ENCODE data around the gene C1orf87.

The C1orf87 gene

DNA sequence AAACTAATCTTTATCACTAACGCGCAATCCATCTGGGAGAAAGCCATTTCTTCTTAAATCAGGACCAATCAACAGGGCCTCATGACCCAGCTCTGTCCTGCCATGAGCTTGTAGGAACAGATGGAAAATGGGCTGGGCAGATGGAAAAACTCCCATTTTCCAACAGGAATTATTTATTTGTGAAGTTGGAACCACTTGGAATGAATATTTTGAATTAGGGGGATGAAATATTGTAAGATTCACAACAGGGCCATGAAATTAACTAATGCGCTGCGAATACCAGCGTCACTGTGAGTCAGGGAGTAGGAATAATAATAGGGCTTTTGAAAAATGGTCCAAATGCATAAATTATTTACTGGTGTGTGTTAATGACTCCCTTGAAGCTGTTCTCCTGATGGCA, 93.9 kb downstream of the C1orf87 start:
- ATAC-seq, result no peak
- TF ChIP-seq ZFP3 (CRISPR knock-in tag; IDR thresholded peaks at IDR 0.05) (no peak), SNAI2 (CRISPR knock-in tag; IDR thresholded peaks at IDR 0.05) (no peak), CSDC2 (CRISPR knock-in tag; IDR thresholded peaks at IDR 0.05) (no peak), RARB (CRISPR knock-in tag; IDR thresholded peaks at IDR 0.05) (no peak), ISL1 (CRISPR knock-in tag; IDR thresholded peaks at IDR 0.05) (no peak), ESRRG (CRISPR knock-in tag; IDR thresholded peaks at IDR 0.05) (no peak), ZFP30 (CRISPR knock-in tag; IDR thresholded peaks at IDR 0.05) (no peak), BACH2 (CRISPR knock-in tag; IDR thresholded peaks at IDR 0.05; ENCODE audit: borderline replicate concordance) (no peak), TOX (CRISPR knock-in tag; IDR thresholded peaks at IDR 0.05; ENCODE audit: borderline replicate concordance) (no peak), OSR1 (CRISPR knock-in tag; IDR thresholded peaks at IDR 0.05) (no peak), ZNF70 (CRISPR knock-in tag; IDR thresholded peaks at IDR 0.05) (no peak)
- TF ChIP-seq, protein P1, sequence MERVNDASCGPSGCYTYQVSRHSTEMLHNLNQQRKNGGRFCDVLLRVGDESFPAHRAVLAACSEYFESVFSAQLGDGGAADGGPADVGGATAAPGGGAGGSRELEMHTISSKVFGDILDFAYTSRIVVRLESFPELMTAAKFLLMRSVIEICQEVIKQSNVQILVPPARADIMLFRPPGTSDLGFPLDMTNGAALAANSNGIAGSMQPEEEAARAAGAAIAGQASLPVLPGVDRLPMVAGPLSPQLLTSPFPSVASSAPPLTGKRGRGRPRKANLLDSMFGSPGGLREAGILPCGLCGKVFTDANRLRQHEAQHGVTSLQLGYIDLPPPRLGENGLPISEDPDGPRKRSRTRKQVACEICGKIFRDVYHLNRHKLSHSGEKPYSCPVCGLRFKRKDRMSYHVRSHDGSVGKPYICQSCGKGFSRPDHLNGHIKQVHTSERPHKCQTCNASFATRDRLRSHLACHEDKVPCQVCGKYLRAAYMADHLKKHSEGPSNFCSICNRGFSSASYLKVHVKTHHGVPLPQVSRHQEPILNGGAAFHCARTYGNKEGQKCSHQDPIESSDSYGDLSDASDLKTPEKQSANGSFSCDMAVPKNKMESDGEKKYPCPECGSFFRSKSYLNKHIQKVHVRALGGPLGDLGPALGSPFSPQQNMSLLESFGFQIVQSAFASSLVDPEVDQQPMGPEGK (CRISPR knock-in tag; IDR thresholded peaks at IDR 0.05; ENCODE audit: borderline replicate concordance), result no peak
- TF ChIP-seq, protein P2, sequence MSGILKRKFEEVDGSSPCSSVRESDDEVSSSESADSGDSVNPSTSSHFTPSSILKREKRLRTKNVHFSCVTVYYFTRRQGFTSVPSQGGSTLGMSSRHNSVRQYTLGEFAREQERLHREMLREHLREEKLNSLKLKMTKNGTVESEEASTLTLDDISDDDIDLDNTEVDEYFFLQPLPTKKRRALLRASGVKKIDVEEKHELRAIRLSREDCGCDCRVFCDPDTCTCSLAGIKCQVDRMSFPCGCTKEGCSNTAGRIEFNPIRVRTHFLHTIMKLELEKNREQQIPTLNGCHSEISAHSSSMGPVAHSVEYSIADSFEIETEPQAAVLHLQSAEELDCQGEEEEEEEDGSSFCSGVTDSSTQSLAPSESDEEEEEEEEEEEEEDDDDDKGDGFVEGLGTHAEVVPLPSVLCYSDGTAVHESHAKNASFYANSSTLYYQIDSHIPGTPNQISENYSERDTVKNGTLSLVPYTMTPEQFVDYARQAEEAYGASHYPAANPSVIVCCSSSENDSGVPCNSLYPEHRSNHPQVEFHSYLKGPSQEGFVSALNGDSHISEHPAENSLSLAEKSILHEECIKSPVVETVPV (CRISPR knock-in tag; IDR thresholded peaks at IDR 0.05), result no peak
- TF ChIP-seq, protein P3, sequence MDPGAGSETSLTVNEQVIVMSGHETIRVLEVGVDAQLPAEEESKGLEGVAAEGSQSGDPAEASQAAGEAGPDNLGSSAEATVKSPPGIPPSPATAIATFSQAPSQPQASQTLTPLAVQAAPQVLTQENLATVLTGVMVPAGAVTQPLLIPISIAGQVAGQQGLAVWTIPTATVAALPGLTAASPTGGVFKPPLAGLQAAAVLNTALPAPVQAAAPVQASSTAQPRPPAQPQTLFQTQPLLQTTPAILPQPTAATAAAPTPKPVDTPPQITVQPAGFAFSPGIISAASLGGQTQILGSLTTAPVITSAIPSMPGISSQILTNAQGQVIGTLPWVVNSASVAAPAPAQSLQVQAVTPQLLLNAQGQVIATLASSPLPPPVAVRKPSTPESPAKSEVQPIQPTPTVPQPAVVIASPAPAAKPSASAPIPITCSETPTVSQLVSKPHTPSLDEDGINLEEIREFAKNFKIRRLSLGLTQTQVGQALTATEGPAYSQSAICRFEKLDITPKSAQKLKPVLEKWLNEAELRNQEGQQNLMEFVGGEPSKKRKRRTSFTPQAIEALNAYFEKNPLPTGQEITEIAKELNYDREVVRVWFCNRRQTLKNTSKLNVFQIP (CRISPR knock-in tag; IDR thresholded peaks at IDR 0.05; ENCODE audit: borderline replicate concordance, low read depth), result no peak
- TF ChIP-seq, protein P4, sequence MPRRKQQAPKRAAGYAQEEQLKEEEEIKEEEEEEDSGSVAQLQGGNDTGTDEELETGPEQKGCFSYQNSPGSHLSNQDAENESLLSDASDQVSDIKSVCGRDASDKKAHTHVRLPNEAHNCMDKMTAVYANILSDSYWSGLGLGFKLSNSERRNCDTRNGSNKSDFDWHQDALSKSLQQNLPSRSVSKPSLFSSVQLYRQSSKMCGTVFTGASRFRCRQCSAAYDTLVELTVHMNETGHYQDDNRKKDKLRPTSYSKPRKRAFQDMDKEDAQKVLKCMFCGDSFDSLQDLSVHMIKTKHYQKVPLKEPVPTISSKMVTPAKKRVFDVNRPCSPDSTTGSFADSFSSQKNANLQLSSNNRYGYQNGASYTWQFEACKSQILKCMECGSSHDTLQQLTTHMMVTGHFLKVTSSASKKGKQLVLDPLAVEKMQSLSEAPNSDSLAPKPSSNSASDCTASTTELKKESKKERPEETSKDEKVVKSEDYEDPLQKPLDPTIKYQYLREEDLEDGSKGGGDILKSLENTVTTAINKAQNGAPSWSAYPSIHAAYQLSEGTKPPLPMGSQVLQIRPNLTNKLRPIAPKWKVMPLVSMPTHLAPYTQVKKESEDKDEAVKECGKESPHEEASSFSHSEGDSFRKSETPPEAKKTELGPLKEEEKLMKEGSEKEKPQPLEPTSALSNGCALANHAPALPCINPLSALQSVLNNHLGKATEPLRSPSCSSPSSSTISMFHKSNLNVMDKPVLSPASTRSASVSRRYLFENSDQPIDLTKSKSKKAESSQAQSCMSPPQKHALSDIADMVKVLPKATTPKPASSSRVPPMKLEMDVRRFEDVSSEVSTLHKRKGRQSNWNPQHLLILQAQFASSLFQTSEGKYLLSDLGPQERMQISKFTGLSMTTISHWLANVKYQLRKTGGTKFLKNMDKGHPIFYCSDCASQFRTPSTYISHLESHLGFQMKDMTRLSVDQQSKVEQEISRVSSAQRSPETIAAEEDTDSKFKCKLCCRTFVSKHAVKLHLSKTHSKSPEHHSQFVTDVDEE (CRISPR knock-in tag; IDR thresholded peaks at IDR 0.05), result no peak

DNA sequence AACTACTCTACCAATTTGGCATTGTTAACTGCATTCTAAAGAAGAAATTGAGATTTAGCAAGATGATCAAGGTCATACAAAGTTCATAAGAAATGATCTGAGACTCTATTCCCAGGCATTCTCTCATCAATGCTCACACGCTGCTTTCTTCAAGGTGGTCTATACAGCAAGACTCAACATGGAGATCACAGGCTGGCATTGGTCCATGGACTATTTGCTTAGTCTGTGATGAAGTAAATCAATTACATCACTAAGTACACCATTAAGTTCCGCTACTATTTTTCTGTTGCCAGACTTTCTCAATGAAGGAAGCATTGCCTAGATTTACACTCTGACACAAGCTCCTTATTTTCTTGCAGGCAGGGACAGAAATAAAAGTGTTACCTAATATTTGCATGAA, 95.1 kb downstream of the C1orf87 start:
- TF ChIP-seq BACH2 (CRISPR knock-in tag; IDR thresholded peaks at IDR 0.05; ENCODE audit: borderline replicate concordance) (no peak), ZNF565 (CRISPR knock-in tag; conservative IDR thresholded peaks at IDR 0.05; ENCODE audit: low read depth) (no peak), ZFP30 (CRISPR knock-in tag; IDR thresholded peaks at IDR 0.05) (no peak), TOX (CRISPR knock-in tag; IDR thresholded peaks at IDR 0.05; ENCODE audit: borderline replicate concordance) (no peak), CSDC2 (CRISPR knock-in tag; IDR thresholded peaks at IDR 0.05) (no peak), RARB (CRISPR knock-in tag; IDR thresholded peaks at IDR 0.05) (no peak), OSR1 (CRISPR knock-in tag; IDR thresholded peaks at IDR 0.05) (no peak), ARNTL (CRISPR knock-in tag; IDR thresholded peaks at IDR 0.05; ENCODE audit: borderline replicate concordance, low read depth) (no peak), GLIS3 (CRISPR knock-in tag; IDR thresholded peaks at IDR 0.05) (no peak), SNAI2 (CRISPR knock-in tag; IDR thresholded peaks at IDR 0.05) (no peak), ISL1 (CRISPR knock-in tag; IDR thresholded peaks at IDR 0.05) (no peak), PPARA (CRISPR knock-in tag; IDR thresholded peaks at IDR 0.05; ENCODE audit: borderline replicate concordance) (no peak), ESRRG (CRISPR knock-in tag; IDR thresholded peaks at IDR 0.05) (no peak), ZNF8 (CRISPR knock-in tag; IDR thresholded peaks at IDR 0.05) (no peak), ZC3H10 (CRISPR knock-in tag; IDR thresholded peaks at IDR 0.05) (no peak), ZNF70 (CRISPR knock-in tag; IDR thresholded peaks at IDR 0.05) (no peak)
- TF ChIP-seq, protein P2 (CRISPR knock-in tag; IDR thresholded peaks at IDR 0.05), result no peak
- TF ChIP-seq, protein P1 (CRISPR knock-in tag; IDR thresholded peaks at IDR 0.05; ENCODE audit: borderline replicate concordance), result no peak
- TF ChIP-seq, protein P3 (CRISPR knock-in tag; IDR thresholded peaks at IDR 0.05; ENCODE audit: borderline replicate concordance, low read depth), result no peak
- TF ChIP-seq, protein P4 (CRISPR knock-in tag; IDR thresholded peaks at IDR 0.05), result no peak
- ATAC-seq, result no peak

Measured in SK-N-SH treated with all-trans-retinoic acid at 6 μM for 48 hours (cell line).